Measurements from ENCODE around the gene IGSF10. TPM values are rescaled to one million over a fixed set of nuclear protein-coding genes. Genes with fewer than 3 reads are reported as not detected.

Gene IGSF10
- total RNA-seq, 1 experiment from 2014 or later = 0.24 TPM

DNA sequence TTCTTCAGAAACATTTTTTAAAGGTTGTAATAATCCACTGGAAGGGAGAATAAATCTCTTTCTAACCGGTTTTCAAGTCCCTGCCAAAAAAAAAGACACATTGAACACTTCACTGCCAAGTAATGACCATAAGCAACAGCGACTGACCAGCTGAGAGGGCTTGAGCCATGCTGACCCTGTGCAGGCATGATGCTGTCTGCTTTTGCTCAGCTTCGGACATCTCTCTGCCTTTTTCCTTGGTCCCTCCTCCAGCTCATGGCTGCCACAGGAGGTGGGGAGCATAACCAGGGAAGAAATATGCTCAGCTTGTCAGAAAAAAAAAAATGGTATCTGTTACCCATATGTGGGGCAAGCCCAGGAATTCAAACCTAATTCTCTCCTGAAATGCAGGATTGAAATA is 1.5 kb downstream of the IGSF10 start:
- DNase-seq = no peak
- Mint-ChIP-seq H3K9me3 (ENCODE audit: low read depth, unreplicated experiment) (no peaks in the 10 kb centered on the region), H3K27ac (ENCODE audit: unreplicated experiment) (no peak overlapping the region), H3K4me3 (ENCODE audit: low read depth, unreplicated experiment) (no peak overlapping the region), H3K36me3 (ENCODE audit: insufficient read depth, unreplicated experiment) (peaks cover 9% of the 10 kb centered on the region), H3K4me1 (ENCODE audit: low read depth, unreplicated experiment) (no peaks in the 10 kb centered on the region), H3K27me3 (ENCODE audit: unreplicated experiment) (no peaks in the 10 kb centered on the region)
- CTCF ChIA-PET = interaction anchor here (0.7 kb wide), 1 partner anchor 9 kb away, joined by 3 read pairs; no protein-coding TSS in a partner anchor
- no TSS peak for BruUV-seq (replicated peaks)
- intact Hi-C loops (cut with micrococcal nuclease; ENCODE audit: unreplicated experiment) = no loop called here
- TF ChIP-seq, protein P1, sequence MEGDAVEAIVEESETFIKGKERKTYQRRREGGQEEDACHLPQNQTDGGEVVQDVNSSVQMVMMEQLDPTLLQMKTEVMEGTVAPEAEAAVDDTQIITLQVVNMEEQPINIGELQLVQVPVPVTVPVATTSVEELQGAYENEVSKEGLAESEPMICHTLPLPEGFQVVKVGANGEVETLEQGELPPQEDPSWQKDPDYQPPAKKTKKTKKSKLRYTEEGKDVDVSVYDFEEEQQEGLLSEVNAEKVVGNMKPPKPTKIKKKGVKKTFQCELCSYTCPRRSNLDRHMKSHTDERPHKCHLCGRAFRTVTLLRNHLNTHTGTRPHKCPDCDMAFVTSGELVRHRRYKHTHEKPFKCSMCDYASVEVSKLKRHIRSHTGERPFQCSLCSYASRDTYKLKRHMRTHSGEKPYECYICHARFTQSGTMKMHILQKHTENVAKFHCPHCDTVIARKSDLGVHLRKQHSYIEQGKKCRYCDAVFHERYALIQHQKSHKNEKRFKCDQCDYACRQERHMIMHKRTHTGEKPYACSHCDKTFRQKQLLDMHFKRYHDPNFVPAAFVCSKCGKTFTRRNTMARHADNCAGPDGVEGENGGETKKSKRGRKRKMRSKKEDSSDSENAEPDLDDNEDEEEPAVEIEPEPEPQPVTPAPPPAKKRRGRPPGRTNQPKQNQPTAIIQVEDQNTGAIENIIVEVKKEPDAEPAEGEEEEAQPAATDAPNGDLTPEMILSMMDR (IDR thresholded peaks at IDR 0.05; ENCODE audit: unreplicated experiment) = no peak

DNA sequence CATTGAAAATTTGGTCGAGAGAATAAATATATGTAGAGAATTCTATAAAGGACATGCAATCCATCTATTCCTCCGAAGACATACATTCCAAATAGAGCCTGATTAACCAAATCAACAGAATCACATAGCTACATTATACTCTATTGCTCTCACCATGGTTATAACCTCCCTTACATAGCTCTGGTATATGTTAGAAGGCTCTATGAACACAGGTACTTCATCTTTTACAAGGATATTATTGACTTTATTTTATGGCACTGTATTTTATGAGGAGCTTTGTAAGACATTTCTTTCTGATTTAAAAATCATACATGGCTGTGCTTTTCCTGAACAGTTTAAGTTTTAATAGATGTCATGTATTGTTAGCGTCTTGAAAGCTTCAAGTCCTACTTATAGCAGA is 4.8 kb downstream of the IGSF10 start:
- TF ChIP-seq, protein P1 (IDR thresholded peaks at IDR 0.05; ENCODE audit: unreplicated experiment) = no peak
- Mint-ChIP-seq H3K4me3 (ENCODE audit: low read depth, unreplicated experiment) (no peak overlapping the region), H3K36me3 (ENCODE audit: insufficient read depth, unreplicated experiment) (peaks cover 8% of the 10 kb centered on the region), H3K4me1 (ENCODE audit: low read depth, unreplicated experiment) (no peaks in the 10 kb centered on the region), H3K27me3 (ENCODE audit: unreplicated experiment) (no peaks in the 10 kb centered on the region), H3K27ac (ENCODE audit: unreplicated experiment) (no peak overlapping the region), H3K9me3 (ENCODE audit: low read depth, unreplicated experiment) (no peaks in the 10 kb centered on the region)
- CTCF ChIA-PET = no interaction called here
- BruUV-seq (replicated peaks) = no TSS peak
- DNase-seq = no peak
- intact Hi-C loops (cut with micrococcal nuclease; ENCODE audit: unreplicated experiment) = no loop called here

DNA sequence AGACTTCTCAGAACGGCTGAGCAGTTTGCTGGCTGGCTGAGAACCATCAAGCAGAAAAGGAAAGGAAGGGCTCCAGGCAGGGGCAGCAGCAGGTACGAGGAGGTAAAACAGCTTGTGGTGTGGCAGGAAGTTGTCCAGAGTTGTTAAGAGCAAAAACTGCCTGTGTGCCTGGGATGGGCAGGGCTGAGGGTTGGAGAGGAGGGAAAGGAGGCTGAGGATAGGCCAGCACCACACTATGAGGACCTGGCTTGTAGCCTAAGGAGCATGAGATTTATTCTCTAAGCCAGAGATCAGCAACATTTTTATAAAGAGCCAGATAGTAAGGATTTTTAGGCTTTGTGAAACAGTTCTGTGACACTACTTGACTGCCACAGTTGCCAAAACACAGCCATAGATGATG is 8.0 kb downstream of the IGSF10 start:
- TF ChIP-seq, protein P1 (IDR thresholded peaks at IDR 0.05; ENCODE audit: unreplicated experiment) = no peak
- Mint-ChIP-seq H3K27ac (ENCODE audit: unreplicated experiment) (no peak overlapping the region), H3K36me3 (ENCODE audit: insufficient read depth, unreplicated experiment) (no peaks in the 10 kb centered on the region), H3K4me3 (ENCODE audit: low read depth, unreplicated experiment) (no peak overlapping the region), H3K4me1 (ENCODE audit: low read depth, unreplicated experiment) (no peaks in the 10 kb centered on the region), H3K27me3 (ENCODE audit: unreplicated experiment) (no peaks in the 10 kb centered on the region), H3K9me3 (ENCODE audit: low read depth, unreplicated experiment) (no peaks in the 10 kb centered on the region)
- no peak for DNase-seq
- intact Hi-C loops (cut with micrococcal nuclease; ENCODE audit: unreplicated experiment) = no loop called here
- no TSS peak for BruUV-seq (replicated peaks)
- CTCF ChIA-PET = no interaction called here

DNA sequence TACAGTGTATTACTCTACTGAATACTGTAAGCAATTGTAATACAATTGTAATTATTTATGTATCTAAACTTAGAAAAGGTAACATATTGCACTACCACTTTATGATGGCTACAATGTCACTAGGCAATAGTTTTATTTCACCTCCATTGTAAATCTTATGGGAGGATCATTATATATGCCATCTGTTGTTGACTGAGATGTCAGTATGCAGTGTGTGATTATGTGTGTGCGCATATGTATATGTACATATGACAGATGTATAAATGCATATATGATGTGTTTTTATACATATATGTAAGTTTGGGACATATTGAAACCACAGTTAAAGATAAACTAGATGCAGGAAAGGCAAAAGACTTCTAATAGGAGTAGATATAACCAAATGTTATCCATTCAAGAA is 8.5 kb downstream of the IGSF10 start:
- Mint-ChIP-seq H3K4me3 (ENCODE audit: low read depth, unreplicated experiment) (no peak overlapping the region), H3K27me3 (ENCODE audit: unreplicated experiment) (peaks cover 1% of the 10 kb centered on the region), H3K27ac (ENCODE audit: unreplicated experiment) (no peak overlapping the region), H3K9me3 (ENCODE audit: low read depth, unreplicated experiment) (no peaks in the 10 kb centered on the region), H3K36me3 (ENCODE audit: insufficient read depth, unreplicated experiment) (no peaks in the 10 kb centered on the region), H3K4me1 (ENCODE audit: low read depth, unreplicated experiment) (no peaks in the 10 kb centered on the region)
- DNase-seq = no peak
- TF ChIP-seq, protein P1 (IDR thresholded peaks at IDR 0.05; ENCODE audit: unreplicated experiment) = no peak
- intact Hi-C loops (cut with micrococcal nuclease; ENCODE audit: unreplicated experiment) = no loop called here
- no TSS peak for BruUV-seq (replicated peaks)
- CTCF ChIA-PET = no interaction called here

DNA sequence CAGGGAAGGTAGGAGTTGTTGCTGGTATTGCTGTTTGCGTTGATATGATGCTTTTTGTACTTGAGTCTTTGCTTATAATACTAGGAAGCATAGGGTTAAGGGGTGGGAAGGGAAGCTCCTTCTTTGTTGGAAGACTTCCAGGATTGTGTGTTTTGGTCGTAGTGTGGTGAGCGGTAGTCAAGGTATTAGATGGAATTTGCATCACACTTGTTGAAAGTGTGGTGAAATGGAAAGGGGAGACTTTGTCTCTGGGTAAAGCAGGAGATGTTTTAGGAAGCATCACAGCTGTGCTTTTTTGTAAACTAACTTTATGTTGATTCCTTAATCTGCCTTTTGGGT is 14.9 kb downstream of the IGSF10 start:
- TF ChIP-seq, protein P1 (IDR thresholded peaks at IDR 0.05; ENCODE audit: unreplicated experiment) = no peak
- intact Hi-C loops (cut with micrococcal nuclease; ENCODE audit: unreplicated experiment) = no loop called here

More for the DNA sequence above, 14.9 kb downstream of the IGSF10 start:
- H3K27ac Mint-ChIP-seq (ENCODE audit: unreplicated experiment) = no peak overlapping the region
- peaks cover 26% of the 10 kb centered on the region for H3K27me3 Mint-ChIP-seq (ENCODE audit: unreplicated experiment)
- CTCF ChIA-PET = no interaction called here
- BruUV-seq (replicated peaks) = no TSS peak
- peaks cover 3% of the 10 kb centered on the region for H3K9me3 Mint-ChIP-seq (ENCODE audit: low read depth, unreplicated experiment)
- no peaks in the 10 kb centered on the region for H3K4me1 Mint-ChIP-seq (ENCODE audit: low read depth, unreplicated experiment)
- no peak for DNase-seq
- H3K36me3 Mint-ChIP-seq (ENCODE audit: insufficient read depth, unreplicated experiment) = no peaks in the 10 kb centered on the region
- no peak overlapping the region for H3K4me3 Mint-ChIP-seq (ENCODE audit: low read depth, unreplicated experiment)

Data from Calu3 (cell line).